K562 (cell line): ENCODE results near the gene GALNT17. TPM values are rescaled to one million over a fixed set of nuclear protein-coding genes. Genes with fewer than 3 reads are reported as not detected.

Source experiments
- ATAC-seq: fragments of 200-7000 bp; cut with Tn5 transposase; 3 replicates; pipeline ENCODE4 v1.9.1; 2020; ENCODE audit warnings: moderate library complexity
- BruUV-seq: library from RNA; stranded (reverse); fragments of 400-500 nt; replicated peaks from 2 replicates; lab custom pipeline; 2021; lab: Mats Ljungman, UMichigan
- CTCF ChIA-PET: fragments of 300-600 bp; formaldehyde crosslinking; extraction: SDS; loops from one replicate; lab custom pipeline; 2021; ENCODE audit warnings: low intra/inter-chr PET ratio; lab: Yijun Ruan, JAX
- POLR2A ChIA-PET: fragments of 300-600, 350-650 bp; sonication (Branson Sonifier 250); formaldehyde crosslinking; extraction: SDS; loops from one replicate; lab custom pipeline; 2021; ENCODE audit warnings: antibody characterized with exemption, inconsistent platforms; lab: Yijun Ruan, JAX
- DNase-seq, 4 experiments: peaks; one replicate each; pipeline versions ENCODE4 v3.0.0 to v3.0.0-alpha.2; 2011 to 2018; ENCODE audit warnings: low spot score in 3 of 4, mixed read lengths in 3 of 4; ENCODE audit errors: extremely low read depth in 1 of 4
- FAIRE-seq: peaks from 2 replicates; lab custom pipeline; 2011; peaks lifted over from hg19 to GRCh38; lab: Jason Lieb, UNC
- H2AFZ ChIP-seq: 2 replicates; pipeline ENCODE4 v1.6.0; 2011; ENCODE audit warnings: low read depth, low read length, control low read depth, inconsistent platforms
- H3K27ac ChIP-seq: fragments of 200-600 bp; 3 replicates; pipeline ENCODE4 v1.8.0; 2011; ENCODE audit warnings: low read depth, mild to moderate bottlenecking, control low read depth, inconsistent platforms, low read length, moderate library complexity, mixed read lengths; ENCODE audit errors: extremely low read depth
- H3K27me3 ChIP-seq, 2 experiments: fragments of 300-600 bp in 1 of 2; 2 replicates in 1 of 2; 3 replicates in 1 of 2; pipeline versions ENCODE4 v1.6.0 to v1.8.0; 2011; ENCODE audit warnings: inconsistent platforms in 2 of 2, low read length in 2 of 2, mild to moderate bottlenecking in 1 of 2, mixed read lengths in 1 of 2, moderate library complexity in 1 of 2; ENCODE audit not compliant: control insufficient read depth in 2 of 2, insufficient read depth in 2 of 2
- H3K36me3 ChIP-seq: fragments of 300-600 bp; 3 replicates; pipeline ENCODE4 v1.8.0; 2011; ENCODE audit warnings: mild to moderate bottlenecking, low read length, inconsistent platforms; ENCODE audit not compliant: control insufficient read depth, insufficient read depth
- H3K4me1 ChIP-seq, 2 experiments: fragments of 200-600 bp in 1 of 2; replicated peaks in 1 of 2; 2 replicates in 1 of 2; 3 replicates in 1 of 2; pipeline versions ENCODE4 v1.5.1 to v1.8.0; 2011; ENCODE audit warnings: inconsistent platforms in 2 of 2, low read length in 2 of 2, mild to moderate bottlenecking in 1 of 2, mixed read lengths in 1 of 2, moderate library complexity in 1 of 2; ENCODE audit not compliant: control insufficient read depth in 2 of 2, insufficient read depth in 2 of 2
- H3K4me2 ChIP-seq: 2 replicates; pipeline ENCODE4 v1.6.1; 2011; ENCODE audit warnings: low read length, control low read depth, inconsistent platforms, mixed read lengths; ENCODE audit not compliant: insufficient read depth
- H3K4me3 ChIP-seq: fragments of 200-600 bp; sonication (generic), shearing (Covaris generic); 2 replicates; pipeline ENCODE4 v1.5.1; 2016; ENCODE audit warnings: control low read depth, inconsistent platforms
- H3K79me2 ChIP-seq: fragments of 200-600 bp; 3 replicates; pipeline ENCODE4 v1.8.0; 2011; ENCODE audit warnings: low read length, inconsistent platforms; ENCODE audit not compliant: control insufficient read depth, insufficient read depth
- H3K9ac ChIP-seq, 2 experiments: 2 replicates each; pipeline versions ENCODE4 v1.6.0 to v1.6.1; 2011; ENCODE audit warnings: low read depth in 2 of 2, low read length in 2 of 2, control low read depth in 1 of 2, inconsistent platforms in 1 of 2, mild to moderate bottlenecking in 1 of 2, mixed read lengths in 1 of 2; ENCODE audit not compliant: insufficient read depth in 1 of 2
- H3K9me1 ChIP-seq: one replicate; pipeline ENCODE4 v1.6.0; 2011; ENCODE audit warnings: inconsistent platforms, mild to moderate bottlenecking, low read length, moderate library complexity; ENCODE audit not compliant: control insufficient read depth, insufficient read depth
- H3K9me3 ChIP-seq: replicated peaks from 2 replicates; pipeline ENCODE4 v1.5.1; 2011; ENCODE audit warnings: low read depth, low read length, inconsistent platforms; ENCODE audit not compliant: control insufficient read depth, insufficient read depth
- H4K20me1 ChIP-seq: replicated peaks from 2 replicates; pipeline ENCODE4 v1.6.1; 2011; ENCODE audit warnings: low read length, inconsistent platforms, mixed read lengths; ENCODE audit not compliant: control insufficient read depth, insufficient read depth
- ARNT ChIP-seq, 2 experiments: fragments of 450-650 bp; IDR thresholded peaks; 2 replicates each; pipeline ENCODE4 v1.6.1; 2016; ENCODE audit warnings: mild to moderate bottlenecking in 1 of 2
- CHD4 ChIP-seq: fragments of 200-600 bp; sonication (generic); IDR thresholded peaks from 3 replicates; pipeline ENCODE4 v1.6.1; 2012; ENCODE audit warnings: low read depth, mild to moderate bottlenecking, mixed read lengths, low read length, inconsistent platforms; ENCODE audit not compliant: insufficient read depth, insufficient replicate concordance, poor library complexity, severe bottlenecking
- DNMT1 ChIP-seq: fragments of 450-650 bp; IDR thresholded peaks from 2 replicates; pipeline ENCODE4 v1.6.1; 2016; ENCODE audit warnings: antibody characterized with exemption, mild to moderate bottlenecking
- ETS2 ChIP-seq: IDR thresholded peaks from 2 replicates; pipeline ENCODE4 v1.6.1; 2016; ENCODE audit warnings: borderline replicate concordance, missing genetic modification characterization, mild to moderate bottlenecking, moderate library complexity, missing compliant biosample characterization; ENCODE audit not compliant: poor library complexity, severe bottlenecking
- FOXM1 ChIP-seq, 2 experiments: fragments of 450-650 bp in 1 of 2; sonication (generic) in 1 of 2; formaldehyde crosslinking in 1 of 2; IDR thresholded peaks; 2 replicates each; pipeline versions ENCODE4 v1.6.1 to v1.9.0; 2017 to 2022; ENCODE audit warnings: low read depth in 2 of 2, mild to moderate bottlenecking in 2 of 2, missing genetic modification reagents in 1 of 2, moderate library complexity in 1 of 2
- NFE2 ChIP-seq: IDR thresholded peaks from 2 replicates; pipeline ENCODE4 v1.6.1; 2014; ENCODE audit warnings: antibody characterized with exemption, low read depth
- RNF219 ChIP-seq: fragments of 250-450 bp; sonication (Bioruptor Pico); IDR thresholded peaks from 2 replicates; pipeline ENCODE4 v1.5.0; 2022; ENCODE audit warnings: mild to moderate bottlenecking
- SOX6 ChIP-seq: fragments of 450-650 bp; IDR thresholded peaks from 2 replicates; pipeline ENCODE4 v1.6.1; 2014; ENCODE audit warnings: mild to moderate bottlenecking
- ZNF12 ChIP-seq: sonication (generic); formaldehyde crosslinking; IDR thresholded peaks from 2 replicates; pipeline ENCODE4 v1.4.0; 2020; ENCODE audit warnings: mild to moderate bottlenecking, missing genetic modification reagents
- ZNF41 ChIP-seq: fragments of 250-450 bp; sonication (Bioruptor Pico); conservative IDR thresholded peaks from 2 replicates; pipeline ENCODE4 v1.4.0; 2020; ENCODE audit warnings: mild to moderate bottlenecking
- WGBS: fragments of 100-300 bp; shearing (Covaris generic); methylation state at CpG from one replicate; pipeline ENCODE4 v1.1.6; 2016; ENCODE audit warnings: low coverage, mixed read lengths; ENCODE audit not compliant: insufficient coverage; ENCODE audit errors: missing lambda C conversion rate; 5-methylcytosine and 5-hydroxymethylcytosine counted together
- in situ Hi-C: fragments of 300-500 bp; cut with MboI; formaldehyde crosslinking; loops from 4 replicates; pipeline ENCODE4 v1.15.0; 2018; ENCODE audit warnings: inconsistent platforms, mixed read lengths
- intact Hi-C: fragments of 100-400 bp; cut with micrococcal nuclease; formaldehyde crosslinking; loops from 2 replicates; pipeline ENCODE4 v1.14.2; 2022
- polyA plus RNA-seq, 8 experiments: library from polyadenylated mRNA; depleted of rRNA in 4 of 8; stranded (reverse) in 5 of 8; unstranded in 3 of 8; fragments of >200 nt; fragmentation: Nextera tagmentation in 2 of 8; fragmentation: Illumina TruSeq in 1 of 8; extraction: Ambion mirVana in 2 of 8; extraction: Trizol in 1 of 8; gene quantifications; 2 replicates each; pipeline versions ENCODE4 v1.2.1 to v1.2.3, GENCODE V29; 2011 to 2014; ENCODE audit warnings: inconsistent platforms in 1 of 8, missing spikeins in 1 of 8
- total RNA-seq, 7 experiments: library from RNA; depleted of rRNA in 6 of 7; stranded (reverse); fragments of >200 nt in 6 of 7; fragmentation: Illumina TruSeq in 2 of 7; extraction: Trizol in 2 of 7; gene quantifications; 2 replicates each; pipeline versions ENCODE4 v1.2.1 to v1.2.3, GENCODE V29; 2011 to 2021; ENCODE audit warnings: low replicate concordance in 1 of 7
- TF ChIP-seq, protein P1 (sequence below): sonication (generic); formaldehyde crosslinking; IDR thresholded peaks from 2 replicates; pipeline ENCODE4 v1.8.0; 2022; ENCODE audit warnings: mild to moderate bottlenecking, missing genetic modification reagents, borderline replicate concordance

The GALNT17 gene
- total and polyA plus RNA-seq, 9 of the 15 experiments (the other 6 are each of a cell fraction or from before 2014, with no cell fraction given): not detected

DNA sequence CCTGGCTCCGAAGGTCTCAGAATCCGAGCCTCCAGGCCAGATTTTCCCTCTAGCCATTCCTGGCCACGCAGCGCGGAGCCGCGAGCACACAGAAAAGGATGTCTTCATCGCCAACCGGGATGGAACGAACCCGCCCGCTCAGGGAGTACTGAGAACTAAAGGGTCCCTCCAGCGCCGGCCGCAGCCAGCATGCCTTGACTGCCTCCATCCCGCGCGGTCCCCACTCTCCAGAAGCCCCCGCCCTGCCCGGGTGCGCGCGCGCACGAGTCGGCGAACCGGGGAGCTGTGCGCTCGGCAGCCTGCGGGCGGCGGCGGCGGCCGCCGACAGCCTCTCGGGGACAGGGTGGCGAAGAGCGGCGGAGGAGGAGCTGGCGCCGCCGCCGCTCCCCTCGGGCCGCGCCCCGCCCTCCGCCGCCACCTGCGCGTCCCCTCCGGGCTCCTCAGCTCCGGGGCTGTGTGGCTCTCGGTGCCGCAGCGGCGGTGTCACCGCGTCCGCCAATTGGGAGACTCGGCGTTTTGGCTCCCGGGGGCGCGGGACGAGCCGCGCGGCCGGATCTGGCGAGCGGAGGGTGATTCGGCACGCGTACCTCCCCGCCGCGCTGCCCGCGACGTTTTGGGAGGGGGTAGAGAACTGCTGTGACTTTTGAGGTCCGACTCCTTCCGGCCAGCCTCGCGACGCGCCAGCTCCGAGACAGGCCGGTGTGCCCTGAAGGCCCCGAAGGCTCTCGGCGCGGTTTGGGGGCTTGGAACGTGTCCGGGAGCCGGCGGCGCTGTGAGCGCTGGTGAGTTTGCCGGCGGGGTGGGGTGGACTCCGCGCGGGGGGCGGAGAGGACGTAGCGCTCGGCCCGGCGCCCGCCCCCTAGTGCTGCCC lies 453 bp upstream of the GALNT17 start:
- intact Hi-C loops: no loop called here

More for the DNA sequence above, 453 bp upstream of the GALNT17 start:
- in situ Hi-C loops: no loop called here
- DNase-seq: no peak
- no peak for FAIRE-seq
- Histone ChIP-seq H3K9ac (no peak overlapping the region), H3K27me3 (no peaks in the 10 kb centered on the region), H3K79me2 (no peaks in the 10 kb centered on the region), H3K27ac (no peak overlapping the region), H3K9me3 (no peaks in the 10 kb centered on the region), H2AFZ (no peak overlapping the region), H3K4me1 (no peaks in the 10 kb centered on the region; a peak in 1 of 5 replicates), H3K4me2 (no peak overlapping the region), H3K4me3 (no peak overlapping the region), H4K20me1 (no peaks in the 10 kb centered on the region), H3K9me1 (no peaks in the 10 kb centered on the region), H3K36me3 (no peaks in the 10 kb centered on the region)
- 43% methylated on average over 59 of the region's 113 CpGs for WGBS
- ChIA-PET POLR2A (no interaction called here), CTCF (no interaction called here)
- BruUV-seq: no TSS peak
- ATAC-seq: no peak
- no peak for TF ChIP-seq SOX6
- TF ChIP-seq DNMT1: no peak
- TF ChIP-seq, protein P1, sequence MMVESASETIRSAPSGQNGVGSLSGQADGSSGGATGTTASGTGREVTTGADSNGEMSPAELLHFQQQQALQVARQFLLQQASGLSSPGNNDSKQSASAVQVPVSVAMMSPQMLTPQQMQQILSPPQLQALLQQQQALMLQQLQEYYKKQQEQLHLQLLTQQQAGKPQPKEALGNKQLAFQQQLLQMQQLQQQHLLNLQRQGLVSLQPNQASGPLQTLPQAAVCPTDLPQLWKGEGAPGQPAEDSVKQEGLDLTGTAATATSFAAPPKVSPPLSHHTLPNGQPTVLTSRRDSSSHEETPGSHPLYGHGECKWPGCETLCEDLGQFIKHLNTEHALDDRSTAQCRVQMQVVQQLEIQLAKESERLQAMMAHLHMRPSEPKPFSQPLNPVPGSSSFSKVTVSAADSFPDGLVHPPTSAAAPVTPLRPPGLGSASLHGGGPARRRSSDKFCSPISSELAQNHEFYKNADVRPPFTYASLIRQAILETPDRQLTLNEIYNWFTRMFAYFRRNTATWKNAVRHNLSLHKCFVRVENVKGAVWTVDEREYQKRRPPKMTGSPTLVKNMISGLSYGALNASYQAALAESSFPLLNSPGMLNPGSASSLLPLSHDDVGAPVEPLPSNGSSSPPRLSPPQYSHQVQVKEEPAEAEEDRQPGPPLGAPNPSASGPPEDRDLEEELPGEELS (CRISPR knock-in tag): no peak
- no peak for TF ChIP-seq CHD4
- no peak for TF ChIP-seq ARNT (IDR thresholded peaks at IDR 0.05)
- TF ChIP-seq NFE2: no peak
- no peak for TF ChIP-seq RNF219 (CRISPR knock-in tag)
- no peak for TF ChIP-seq ZNF12
- TF ChIP-seq FOXM1 (IDR thresholded peaks at IDR 0.05; ENCODE audit: low read depth): no peak
- TF ChIP-seq FOXM1 (CRISPR knock-in tag; IDR thresholded peaks at IDR 0.05; ENCODE audit: low read depth): no peak
- no peak for TF ChIP-seq ZNF41 (CRISPR knock-in tag)
- no peak for TF ChIP-seq ETS2 (tag)
